Adrenal gland (tissue), 12 donors: Measurements from ENCODE around the gene TMEM61. TPM values are rescaled to one million over a fixed set of nuclear protein-coding genes. Genes with fewer than 3 reads are reported as not detected.
"Not testable (repeated sequence)": the region's sequence is repeated elsewhere in the genome, so short reads cannot be mapped to it uniquely, and the experiment has no call there.

Source experiments
- DNase-seq, 7 donors: peaks; one replicate each; pipeline ENCODE4 v3.0.0-alpha.2; 2019 to 2020
- H3K27ac ChIP-seq, 5 donors: fragments of 200-600 bp; sonication (generic) in 4 of 5; 1 replicate in 3 of 5; 2 replicates in 2 of 5; pipeline versions ENCODE4 v1.5.1 to v1.8.0; 2016 to 2020; ENCODE audit warnings: mild to moderate bottlenecking in 1 of 5
- H3K27me3 ChIP-seq: fragments of 200-600 bp; 2 replicates; pipeline ENCODE4 v1.8.0; 2021
- H3K36me3 ChIP-seq, 2 donors: fragments of 200-600 bp; replicated peaks in 1 of 2; 1 replicate in 1 of 2; 2 replicates in 1 of 2; pipeline versions ENCODE4 v1.5.1 to v1.8.0; 2018 to 2022
- H3K4me1 ChIP-seq, 2 donors: fragments of 200-600 bp; replicated peaks in 1 of 2; 1 replicate in 1 of 2; 2 replicates in 1 of 2; pipeline versions ENCODE4 v1.5.1 to v1.8.0; 2018 to 2021
- H3K4me3 ChIP-seq, 4 donors: fragments of 200-600 bp; sonication (generic) in 3 of 4; one replicate each; pipeline ENCODE4 v1.5.1; 2016 to 2018
- H3K9me3 ChIP-seq, 3 donors: fragments of 200-600 bp; sonication (generic) in 1 of 3; replicated peaks in 1 of 3; 1 replicate in 2 of 3; 2 replicates in 1 of 3; pipeline versions ENCODE4 v1.5.1 to v1.8.0; 2016 to 2021
- CTCF ChIP-seq, 6 experiments: fragments of 450-650 bp in 4 of 6; fragments of 200-600 bp in 2 of 6; sonication (generic) in 1 of 6; IDR thresholded peaks; 1 replicate in 5 of 6; 2 replicates in 1 of 6; pipeline versions ENCODE4 v1.5.1 to v1.8.0; 2016 to 2021; ENCODE audit warnings: antibody characterized with exemption in 6 of 6, mild to moderate bottlenecking in 2 of 6, moderate library complexity in 1 of 6
- POLR2A ChIP-seq, 2 donors: fragments of 450-650 bp; IDR thresholded peaks; one replicate each; pipeline ENCODE4 v1.6.1; 2017; ENCODE audit warnings: antibody characterized with exemption in 2 of 2, mild to moderate bottlenecking in 2 of 2, moderate library complexity in 1 of 2
- WGBS, 4 donors: extraction: QIAGEN DNeasy Blood & Tissue Kit in 2 of 4; methylation state at CpG; one replicate each; pipeline versions ENCODE4 v1.1.5 to v1.1.7; 2013 to 2017; 5-methylcytosine and 5-hydroxymethylcytosine counted together
- intact Hi-C, 2 donors: fragments of 100-400 bp; cut with DNase I; formaldehyde crosslinking; loops; one replicate each; pipeline versions ENCODE4 v1.14.1 to v1.15.0; 2022 to 2023
- polyA plus RNA-seq, 3 donors: library from polyadenylated mRNA; stranded (reverse); fragments of 200-250 nt in 2 of 3; fragments of 350-450 nt in 1 of 3; fragmentation: Illumina TruSeq in 1 of 3; extraction: RNeasy Lipid Tissue Mini Kit (QIAGEN cat#74804) in 1 of 3; gene quantifications; one replicate each; pipeline ENCODE4 v1.2.3, GENCODE V29; 2013 to 2014
- total RNA-seq, 9 donors: library from RNA; depleted of rRNA in 4 of 9; stranded (reverse); fragments of >200 nt in 4 of 9; fragments of 120-200 nt in 1 of 9; fragmentation: NEBNext Ultra II Directional in 1 of 9; extraction: Animal tissue kit (Norgen Biotek cat#: 25700) in 1 of 9; gene quantifications; one replicate each; pipeline versions ENCODE4 v1.1.0 to v1.2.4, GENCODE V29; 2013 to 2023
- donor health status: healthy with polysubstance abuse.
- donor health status: Bipolar disorder and iron deficiency.
- donor health status: DM: yes; HTN: yes; CAD: no.
- donor health status: DM: no; HTN: no; CAD: no.
- donor health status: DM: no; HTN: no; CAD: no.
- donor health status: DM: yes; HTN: yes; CAD: no.

Gene TMEM61
- total and polyA plus RNA-seq, 12 donors, result 2.2 to 20.9 (median 7.3) TPM

- WGBS, 4 donors, result 66 to 78% (median 75%) methylated on average over 4 to 5 of the region's 5 CpGs
- Histone ChIP-seq H3K27me3 (peaks cover 7% of the 10 kb centered on the region), H3K27ac (no peak overlapping the region), H3K9me3 (no peaks in the 10 kb centered on the region), H3K4me1 (no peaks in the 10 kb centered on the region), H3K4me3 (no peak overlapping the region), H3K36me3 (no peaks in the 10 kb centered on the region)
- intact Hi-C loops, result no loop called here
- no peak for DNase-seq
- TF ChIP-seq CTCF (IDR thresholded peaks at IDR 0.05) (no peak), POLR2A (IDR thresholded peaks at IDR 0.05) (no peak)
Measured at GRCh38 chr1:55015123-55015522, 34.7 kb downstream of the TMEM61 start.

- Histone ChIP-seq H3K27me3 (peaks cover 7% of the 10 kb centered on the region), H3K27ac (no peak overlapping the region), H3K36me3 (no peaks in the 10 kb centered on the region), H3K4me3 (no peak overlapping the region), H3K4me1 (no peaks in the 10 kb centered on the region), H3K9me3 (no peaks in the 10 kb centered on the region)
- TF ChIP-seq POLR2A (IDR thresholded peaks at IDR 0.05), result no peak
- TF ChIP-seq CTCF (IDR thresholded peaks at IDR 0.05), result no peak
- DNase-seq, result no peak
- intact Hi-C loops, result no loop called here
- WGBS, 4 donors, result 74 to 76% (median 74%) methylated on average over 12 of the region's 12 CpGs
Measured at GRCh38 chr1:55015731-55016620, 35.5 kb downstream of the TMEM61 start.

GRCh38 chr1:55018395-55018794 is 38.0 kb downstream of the TMEM61 start:
- H3K9me3 ChIP-seq, result no peaks in the 10 kb centered on the region
- WGBS, 4 donors, result 71 to 83% (median 76%) methylated on average over 8 to 9 of the region's 9 CpGs
- TF ChIP-seq CTCF (IDR thresholded peaks at IDR 0.05), result no peak
- no peak for TF ChIP-seq POLR2A (IDR thresholded peaks at IDR 0.05)
- no peaks in the 10 kb centered on the region for H3K36me3 ChIP-seq
- no peak overlapping the region for H3K27ac ChIP-seq
- intact Hi-C loops, result no loop called here
- DNase-seq, result no peak
- H3K4me3 ChIP-seq, result no peak overlapping the region
- no peaks in the 10 kb centered on the region for H3K4me1 ChIP-seq
- H3K27me3 ChIP-seq, result peaks cover 5% of the 10 kb centered on the region

- H3K36me3 ChIP-seq, result no peaks in the 10 kb centered on the region
- TF ChIP-seq CTCF (IDR thresholded peaks at IDR 0.05), result peak; percentile 79 to 96 (median 92)
- peak in 1 of 2 donors; percentile 34 for TF ChIP-seq POLR2A (IDR thresholded peaks at IDR 0.05)
- H3K4me1 ChIP-seq, result no peaks in the 10 kb centered on the region
- no peaks in the 10 kb centered on the region for H3K27me3 ChIP-seq
- 25 to 44% (median 31%) methylated on average over 7 to 15 of the region's 15 CpGs for WGBS, 4 donors
- peak overlapping the region in 3 of 5 donors; percentile 36 to 72 (median 60) for H3K27ac ChIP-seq
- H3K9me3 ChIP-seq, result no peaks in the 10 kb centered on the region
- no peak overlapping the region for H3K4me3 ChIP-seq
- intact Hi-C loops, result no loop called here
- peak; percentile 89 to 97 (median 96) for DNase-seq
Measured at GRCh38 chr1:55021942-55022546, 41.6 kb downstream of the TMEM61 start.

- H3K4me3 ChIP-seq, H3K4me1 ChIP-seq, intact Hi-C loops, H3K27me3 ChIP-seq, H3K9me3 ChIP-seq, H3K27ac ChIP-seq, H3K36me3 ChIP-seq, DNase-seq: not testable (repeated sequence)
- WGBS, 4 donors, result 78 to 86% (median 81%) methylated on average over 9 to 10 of the region's 10 CpGs
Measured at GRCh38 chr1:55024163-55024562, 43.7 kb downstream of the TMEM61 start.

GRCh38 chr1:55026682-55027081 is 46.3 kb downstream of the TMEM61 start:
- H3K9me3 ChIP-seq, DNase-seq, H3K27me3 ChIP-seq, H3K27ac ChIP-seq, H3K4me3 ChIP-seq, H3K4me1 ChIP-seq, H3K36me3 ChIP-seq, intact Hi-C loops: not testable (repeated sequence)
- 86 to 96% (median 89%) methylated on average over 3 of the region's 3 CpGs for WGBS, 4 donors

- 96 to 99% (median 97%) methylated on average over 5 of the region's 5 CpGs for WGBS, 4 donors
- DNase-seq, intact Hi-C loops: not testable (repeated sequence)
Measured at GRCh38 chr1:55031098-55031497, 50.7 kb downstream of the TMEM61 start.

More at GRCh38 chr1:55031098-55031497, 50.7 kb downstream of the TMEM61 start:
- H3K4me1 ChIP-seq, H3K36me3 ChIP-seq, H3K27ac ChIP-seq, H3K4me3 ChIP-seq, H3K9me3 ChIP-seq: not testable (repeated sequence)
- peaks cover 25% of the 10 kb centered on the region for H3K27me3 ChIP-seq
